GM18907 (cell line): ENCODE measurements around the gene SUN2.

ENCODE experiments used
- ATAC-seq: cut with Tn5 transposase; IDR thresholded peaks from one replicate; pipeline ENCODE4 v1.9.1; 2021; ENCODE audit warnings: mild to moderate bottlenecking, moderate library complexity; ENCODE audit not compliant: unreplicated experiment

Gene SUN2

GRCh38 chr22:38720350-38720749, 35.4 kb downstream of the SUN2 start:
- ATAC-seq: no peak

GRCh38 chr22:38719196-38719595, 36.6 kb downstream of the SUN2 start:
- ATAC-seq: no peak

GRCh38 chr22:38718414-38718813, 37.4 kb downstream of the SUN2 start:
- no peak for ATAC-seq

- no peak for ATAC-seq
Observed at GRCh38 chr22:38717244-38717643, 38.6 kb downstream of the SUN2 start.

- no peak for ATAC-seq
Observed at GRCh38 chr22:38716826-38717225, 39.0 kb downstream of the SUN2 start.

GRCh38 chr22:38716271-38716670, 39.5 kb downstream of the SUN2 start:
- no peak for ATAC-seq

GRCh38 chr22:38715852-38716251, 39.9 kb downstream of the SUN2 start:
- no peak for ATAC-seq

GRCh38 chr22:38715176-38715764, 40.5 kb downstream of the SUN2 start:
- ATAC-seq: no peak

- ATAC-seq: no peak
Observed at GRCh38 chr22:38713921-38714320, 41.9 kb downstream of the SUN2 start.

- no peak for ATAC-seq
Observed at GRCh38 chr22:38712486-38713207, 43.2 kb downstream of the SUN2 start.

GRCh38 chr22:38710866-38711265, 44.9 kb downstream of the SUN2 start:
- ATAC-seq: no peak

GRCh38 chr22:38710351-38710750, 45.4 kb downstream of the SUN2 start:
- ATAC-seq: no peak

- no peak for ATAC-seq
Observed at GRCh38 chr22:38709306-38709705, 46.5 kb downstream of the SUN2 start.

GRCh38 chr22:38707984-38708383, 47.8 kb downstream of the SUN2 start:
- no peak for ATAC-seq

GRCh38 chr22:38707346-38707745, 48.5 kb downstream of the SUN2 start:
- ATAC-seq: no peak

- no peak for ATAC-seq
Observed at GRCh38 chr22:38706901-38707195, 49.0 kb downstream of the SUN2 start.

- ATAC-seq: peak; percentile 20
Observed at GRCh38 chr22:38706101-38706900, 49.5 kb downstream of the SUN2 start.

GRCh38 chr22:38705235-38706100, 50.3 kb downstream of the SUN2 start, which contains the start of gene GTPBP1:
Gene GTPBP1 (plus strand): TSS chr22:38705944. CDS start chr22:38705956, 12 bp downstream.
- peak; percentile 73 for ATAC-seq

GRCh38 chr22:38704654-38705234, 51.1 kb downstream of the SUN2 start:
- no peak for ATAC-seq

- ATAC-seq: peak; percentile 42
Observed at GRCh38 chr22:38700789-38701628, 54.8 kb downstream of the SUN2 start, which contains the start of gene JOSD1. Gene JOSD1 (minus strand): TSS chr22:38700943. CDS start chr22:38699987, 956 bp downstream.
